ENCODE data around the gene SLK. TPM values are rescaled to one million over a fixed set of nuclear protein-coding genes. Genes with fewer than 3 reads are reported as not detected.
A peak's percentile ranks its signal among the peaks of the same experiment; 100 is the strongest.

The SLK gene
- total RNA-seq, 1 donor from 2014 or later: 30.2 TPM

DNA sequence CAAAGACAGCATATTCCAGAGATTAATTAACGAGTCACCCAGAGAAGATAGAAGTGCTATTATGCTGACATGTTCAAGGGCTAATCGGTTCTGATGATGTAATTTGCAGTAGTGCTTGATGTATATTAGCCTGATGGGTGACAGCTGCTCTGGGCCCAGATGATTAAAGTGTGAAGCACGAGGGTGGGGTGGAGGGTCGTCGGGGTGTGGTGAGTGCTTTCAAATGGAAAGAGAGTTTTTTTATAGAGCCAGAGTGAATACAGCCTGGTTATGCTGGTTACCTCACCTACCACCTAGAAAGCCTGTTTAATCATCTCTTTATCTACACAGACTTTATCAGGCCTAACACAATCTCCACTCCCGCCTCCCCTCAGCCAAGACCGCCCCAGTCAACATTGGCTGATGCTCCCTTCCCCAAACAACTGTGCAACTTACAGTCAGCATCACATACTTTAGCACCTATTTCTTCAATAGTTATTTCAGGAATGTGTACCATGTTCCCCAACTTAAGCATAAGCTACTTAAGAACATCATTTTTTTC, 37.5 kb upstream of the SLK start:
- Mint-ChIP-seq H3K4me3 (no peak overlapping the region), H3K4me1 (peaks cover 35% of the 10 kb centered on the region), H3K36me3 (no peaks in the 10 kb centered on the region), H3K9me3 (no peaks in the 10 kb centered on the region), H3K27ac (peak overlapping the region; percentile 49), H3K27me3 (ENCODE audit: low read depth) (no peaks in the 10 kb centered on the region)
- DNase-seq (ENCODE audit: low spot score in 2 of 2, unreplicated experiment in 2 of 2): no peak
- no peak for TF ChIP-seq CTCF (IDR thresholded peaks at IDR 0.05; ENCODE audit: unreplicated experiment)

DNA sequence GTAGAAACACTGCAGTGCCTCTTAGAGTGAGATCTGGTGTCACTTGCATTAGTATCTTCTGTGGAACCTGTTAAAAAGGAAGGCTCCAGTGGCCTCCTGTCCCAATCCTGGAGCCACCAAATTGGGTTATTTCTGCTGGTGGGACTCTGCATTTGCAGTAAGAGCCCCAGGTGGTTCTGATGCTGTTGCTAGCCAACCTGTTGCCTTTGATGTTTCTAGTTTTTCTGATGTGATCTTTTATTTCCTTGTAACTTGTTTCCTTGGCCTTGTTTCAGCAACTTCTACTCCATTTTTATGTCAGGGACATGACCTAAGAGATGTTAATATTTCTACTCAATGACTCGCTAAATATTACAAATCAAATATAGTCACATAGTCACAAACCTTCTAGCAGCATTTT, 36.5 kb upstream of the SLK start:
- no peak for DNase-seq (ENCODE audit: low spot score in 2 of 2, unreplicated experiment in 2 of 2)
- Mint-ChIP-seq H3K4me3 (no peak overlapping the region), H3K9me3 (no peaks in the 10 kb centered on the region), H3K27ac (no peak overlapping the region), H3K4me1 (peaks cover 35% of the 10 kb centered on the region), H3K36me3 (no peaks in the 10 kb centered on the region), H3K27me3 (ENCODE audit: low read depth) (no peaks in the 10 kb centered on the region)
- no peak for TF ChIP-seq CTCF (IDR thresholded peaks at IDR 0.05; ENCODE audit: unreplicated experiment)

DNA sequence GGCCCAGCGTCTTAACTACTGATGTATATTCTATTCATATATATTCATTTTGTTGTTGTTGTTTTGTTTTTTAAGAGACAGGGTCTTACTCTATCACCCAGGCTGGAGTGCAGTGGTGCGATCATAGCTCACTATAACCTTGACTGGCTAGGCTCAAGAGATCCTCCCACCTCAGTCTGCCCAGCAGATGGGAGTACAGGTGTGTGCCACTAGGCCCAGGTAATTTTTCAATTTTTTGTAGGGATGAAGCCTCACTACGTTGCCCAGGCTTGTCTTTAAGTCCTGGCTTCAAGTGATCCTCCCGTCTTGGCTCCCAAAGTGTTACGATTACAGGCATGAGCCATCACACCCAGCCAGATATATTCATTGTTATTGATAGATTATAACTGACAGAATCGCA, 36.1 kb upstream of the SLK start:
- Mint-ChIP-seq H3K4me3 (no peak overlapping the region), H3K27me3 (ENCODE audit: low read depth) (no peaks in the 10 kb centered on the region), H3K36me3 (no peaks in the 10 kb centered on the region), H3K27ac (no peak overlapping the region), H3K9me3 (no peaks in the 10 kb centered on the region), H3K4me1 (peaks cover 31% of the 10 kb centered on the region)
- no peak for DNase-seq (ENCODE audit: low spot score in 2 of 2, unreplicated experiment in 2 of 2)
- no peak for TF ChIP-seq CTCF (IDR thresholded peaks at IDR 0.05; ENCODE audit: unreplicated experiment)

GRCh38 chr10:103931603-103932002, 35.3 kb upstream of the SLK start:
- no peaks in the 10 kb centered on the region for H3K27me3 Mint-ChIP-seq (ENCODE audit: low read depth)
- no peaks in the 10 kb centered on the region for H3K9me3 Mint-ChIP-seq
- H3K27ac Mint-ChIP-seq: no peak overlapping the region
- H3K4me3 Mint-ChIP-seq: no peak overlapping the region
- no peak for DNase-seq (ENCODE audit: low spot score in 2 of 2, unreplicated experiment in 2 of 2)
- H3K4me1 Mint-ChIP-seq: peaks cover 24% of the 10 kb centered on the region
- TF ChIP-seq CTCF (IDR thresholded peaks at IDR 0.05; ENCODE audit: unreplicated experiment): no peak
- H3K36me3 Mint-ChIP-seq: no peaks in the 10 kb centered on the region

- H3K4me3 Mint-ChIP-seq: no peak overlapping the region
- no peaks in the 10 kb centered on the region for H3K36me3 Mint-ChIP-seq
- H3K4me1 Mint-ChIP-seq: peaks cover 20% of the 10 kb centered on the region
- no peaks in the 10 kb centered on the region for H3K27me3 Mint-ChIP-seq (ENCODE audit: low read depth)
- H3K9me3 Mint-ChIP-seq: no peaks in the 10 kb centered on the region
- DNase-seq (ENCODE audit: low spot score in 2 of 2, unreplicated experiment in 2 of 2): no peak
- H3K27ac Mint-ChIP-seq: no peak overlapping the region
- TF ChIP-seq CTCF (IDR thresholded peaks at IDR 0.05; ENCODE audit: unreplicated experiment): no peak
These were observed 34.7 kb upstream of the SLK start for GRCh38 chr10:103932271-103932670.

- DNase-seq (ENCODE audit: low spot score in 2 of 2, unreplicated experiment in 2 of 2): no peak
- Mint-ChIP-seq H3K36me3 (no peaks in the 10 kb centered on the region), H3K4me3 (no peak overlapping the region), H3K27ac (no peak overlapping the region), H3K27me3 (ENCODE audit: low read depth) (no peaks in the 10 kb centered on the region), H3K4me1 (peaks cover 20% of the 10 kb centered on the region), H3K9me3 (no peaks in the 10 kb centered on the region)
- no peak for TF ChIP-seq CTCF (IDR thresholded peaks at IDR 0.05; ENCODE audit: unreplicated experiment)
These were observed 34.0 kb upstream of the SLK start for GRCh38 chr10:103932971-103933370.

Data from mesothelial cell of epicardium (in vitro differentiated cells).